HT-29 (cell line): ENCODE measurements around the gene HSD11B1L. TPM values are rescaled to one million over a fixed set of nuclear protein-coding genes. Genes with fewer than 3 reads are reported as not detected.

Source experiments
- DNase-seq: peaks from one replicate; pipeline ENCODE4 v3.0.0-alpha.2; 2015; ENCODE audit warnings: low spot score
- total RNA-seq: library from RNA; depleted of rRNA; stranded (reverse); fragments of >200 nt; shearing (Covaris generic); gene quantifications from 2 replicates; pipeline ENCODE4 v1.2.3, GENCODE V29; 2014; rRNA removed

Gene HSD11B1L, protein sequence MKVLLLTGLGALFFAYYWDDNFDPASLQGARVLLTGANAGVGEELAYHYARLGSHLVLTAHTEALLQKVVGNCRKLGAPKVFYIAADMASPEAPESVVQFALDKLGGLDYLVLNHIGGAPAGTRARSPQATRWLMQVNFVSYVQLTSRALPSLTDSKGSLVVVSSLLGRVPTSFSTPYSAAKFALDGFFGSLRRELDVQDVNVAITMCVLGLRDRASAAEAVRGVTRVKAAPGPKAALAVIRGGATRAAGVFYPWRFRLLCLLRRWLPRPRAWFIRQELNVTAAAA
- total RNA-seq = 2.1 and 4.1 TPM in 2 replicates

DNA sequence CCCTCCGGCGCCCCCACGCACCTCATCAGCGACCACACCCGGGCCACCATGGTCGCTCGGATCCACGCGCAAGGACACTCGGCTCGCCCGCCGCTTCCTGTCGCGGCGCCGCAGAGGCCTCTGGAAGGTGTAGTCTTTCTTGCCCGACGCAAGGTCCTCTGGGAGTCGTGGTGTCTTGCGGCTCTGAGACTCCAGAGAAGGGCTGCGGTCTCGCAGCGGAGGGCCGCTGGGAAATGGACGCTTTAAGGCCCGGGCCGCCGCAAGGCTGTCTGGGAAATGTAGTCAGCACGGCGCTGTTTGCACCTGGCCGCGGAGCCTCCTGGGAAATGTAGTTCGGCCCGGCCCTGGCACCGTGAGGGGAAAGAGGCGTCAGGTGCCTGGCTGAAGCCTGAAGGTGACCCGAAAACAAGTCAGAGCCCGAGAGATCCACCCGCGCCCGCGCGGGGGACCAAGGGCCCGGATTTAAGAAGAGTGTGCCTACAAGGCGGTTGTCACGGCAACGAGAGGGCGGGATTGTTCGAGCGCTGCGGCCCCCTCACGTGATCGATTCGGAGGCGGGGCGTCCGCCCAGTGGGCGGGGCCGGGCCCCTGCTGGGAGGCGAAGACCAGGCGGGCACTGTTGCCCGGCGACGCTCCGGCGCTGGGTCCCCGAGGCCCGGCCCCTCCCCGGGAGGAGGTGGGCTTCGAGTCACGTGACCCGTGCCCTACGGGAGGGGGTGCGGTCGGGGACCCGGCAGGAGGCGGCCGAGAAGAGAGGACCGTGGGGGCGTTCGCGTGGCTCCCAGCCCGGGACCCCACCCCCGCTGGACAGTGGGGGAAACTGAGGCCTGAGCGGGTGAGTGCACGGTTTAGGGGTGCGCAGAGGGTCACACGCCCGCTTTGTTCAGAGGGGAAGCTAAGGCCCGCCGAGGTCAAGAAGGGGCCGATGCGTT lies at the start of gene HSD11B1L, which contains the start of gene MICOS13:
TSS of gene HSD11B1L (plus strand) at position 591 of the 932 bp plus-strand sequence. CDS start 3,806 bp downstream, outside the sequence.
TSS of gene MICOS13 (minus strand) at position 80 of the 932 bp plus-strand sequence. CDS start at position 50, 30 bp downstream.
- DNase-seq = peak; percentile 96

DNA sequence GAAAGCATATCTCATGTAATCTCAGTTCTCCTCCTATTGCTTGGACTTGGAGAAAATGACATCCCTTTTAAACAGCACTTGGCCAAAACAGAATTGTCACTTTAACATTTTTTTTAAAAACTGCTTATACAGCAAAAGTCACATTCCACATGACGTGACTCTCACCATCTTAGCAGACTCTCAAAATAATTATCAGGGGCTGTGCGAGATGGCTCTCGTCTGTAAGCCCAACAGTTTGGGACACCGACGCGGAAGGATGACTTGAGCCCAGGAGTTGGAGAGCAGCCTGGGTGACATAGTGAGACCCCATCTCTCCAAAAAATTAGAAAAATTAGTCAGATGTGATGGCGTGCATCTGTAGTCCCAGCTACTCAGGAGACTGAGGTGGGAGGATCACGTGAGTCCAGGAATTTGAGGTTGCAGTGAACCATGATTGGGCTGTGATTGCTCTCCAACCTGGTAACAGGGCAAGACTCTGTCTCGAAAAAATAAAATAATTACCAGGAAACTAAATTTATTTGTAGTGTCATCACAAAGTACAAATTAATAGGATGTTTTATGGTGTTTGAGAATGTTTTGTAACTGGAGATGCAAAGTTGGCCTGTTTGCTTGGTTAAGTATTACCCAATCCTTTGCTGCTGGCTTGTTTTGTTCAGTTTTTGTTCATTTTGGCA lies 49.1 kb upstream of the HSD11B1L start:
- no peak for DNase-seq

DNA sequence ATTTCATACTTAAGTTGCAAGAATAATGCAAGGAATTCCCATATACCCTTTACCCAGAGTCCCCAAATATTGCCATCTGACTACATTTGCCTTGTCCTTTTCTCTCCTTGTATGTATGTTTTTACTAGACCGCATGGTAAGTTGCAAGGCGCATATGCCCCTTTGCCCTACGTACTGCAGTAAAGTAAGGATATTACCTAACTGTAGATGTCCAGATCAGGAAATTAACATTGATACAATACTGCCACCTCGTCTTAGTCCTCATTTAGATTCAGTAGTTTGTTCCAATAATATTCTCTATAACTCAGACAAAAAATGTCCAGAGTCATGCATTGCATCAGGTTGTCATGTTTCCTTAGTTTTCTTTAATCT lies 48.6 kb upstream of the HSD11B1L start:
- DNase-seq = no peak

DNA sequence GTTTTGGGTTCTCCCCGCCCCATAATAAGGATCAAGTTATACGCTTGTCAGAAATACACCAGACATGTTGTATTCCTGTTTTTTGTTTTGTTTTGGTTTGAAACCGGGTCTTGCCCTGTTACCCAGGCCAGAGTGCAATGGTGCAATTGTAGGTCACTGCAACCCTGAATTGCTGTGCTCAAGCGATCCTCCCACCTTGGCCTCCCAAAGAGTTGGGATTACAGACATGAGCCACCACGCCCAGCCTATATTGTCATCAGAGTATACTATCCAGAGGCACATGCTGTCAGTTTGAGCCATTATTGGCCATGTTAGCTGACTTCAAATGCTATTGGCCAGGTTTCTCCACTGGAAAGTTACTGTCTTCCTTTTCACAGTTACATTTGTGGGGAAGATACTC lies 48.2 kb upstream of the HSD11B1L start:
- DNase-seq = no peak

DNA sequence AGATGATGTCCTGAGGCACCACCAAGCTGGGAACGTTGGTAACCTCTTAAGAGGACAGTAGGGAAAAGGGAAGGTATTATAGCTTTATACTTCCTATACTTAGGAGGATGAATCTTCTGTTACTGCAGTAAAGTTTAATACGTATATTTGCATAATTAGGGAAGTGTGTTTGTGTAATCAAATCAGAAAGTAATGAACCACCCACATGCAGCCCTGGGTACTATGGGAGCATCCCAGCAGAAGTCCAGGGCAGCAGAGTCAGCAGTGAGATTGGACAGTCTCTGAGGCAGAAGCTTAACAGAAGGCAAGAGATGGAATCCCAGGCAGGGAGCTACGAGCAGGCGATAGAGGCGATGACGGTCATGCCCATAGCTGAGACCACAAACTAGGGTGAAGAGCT lies 45.4 kb upstream of the HSD11B1L start:
- DNase-seq = no peak

DNA sequence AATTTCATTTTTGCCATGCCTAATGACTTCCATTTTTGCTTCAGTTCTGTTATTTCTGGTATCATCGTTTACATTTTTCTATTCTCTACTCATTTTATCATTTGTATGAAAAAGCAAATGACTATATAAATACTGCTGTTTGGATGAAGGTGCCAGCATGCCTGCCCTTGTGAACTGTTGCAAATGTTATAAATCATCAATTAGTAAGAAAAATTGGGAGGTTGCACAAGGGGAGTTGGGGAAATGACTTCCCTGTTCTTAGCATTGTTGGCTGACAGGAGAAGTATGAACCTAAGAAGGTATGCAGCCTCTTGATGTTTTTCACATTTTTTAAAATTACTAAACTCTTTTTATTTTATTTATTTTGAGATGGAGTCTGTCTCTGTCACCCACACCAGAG lies 42.9 kb upstream of the HSD11B1L start:
- DNase-seq = no peak

DNA sequence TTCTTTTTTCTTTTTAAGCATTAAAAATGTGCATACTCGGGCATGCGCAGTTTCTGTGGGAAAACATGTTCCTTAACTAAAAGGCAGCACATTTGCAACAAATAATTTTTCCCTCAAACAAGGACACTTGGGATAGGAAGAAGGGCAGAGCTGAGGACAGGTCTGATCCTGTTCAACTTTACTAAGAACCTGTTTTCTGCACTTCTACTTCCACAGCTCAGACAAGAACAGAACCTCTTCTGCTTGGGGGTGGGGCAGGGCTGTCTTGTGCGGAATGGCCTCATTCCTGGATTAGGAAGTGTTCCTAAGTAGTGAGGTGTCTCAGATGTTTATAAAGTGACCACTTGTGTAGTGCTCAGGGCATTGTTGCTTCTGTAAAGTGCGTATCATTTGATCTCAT lies 39.7 kb upstream of the HSD11B1L start:
- no peak for DNase-seq

DNA sequence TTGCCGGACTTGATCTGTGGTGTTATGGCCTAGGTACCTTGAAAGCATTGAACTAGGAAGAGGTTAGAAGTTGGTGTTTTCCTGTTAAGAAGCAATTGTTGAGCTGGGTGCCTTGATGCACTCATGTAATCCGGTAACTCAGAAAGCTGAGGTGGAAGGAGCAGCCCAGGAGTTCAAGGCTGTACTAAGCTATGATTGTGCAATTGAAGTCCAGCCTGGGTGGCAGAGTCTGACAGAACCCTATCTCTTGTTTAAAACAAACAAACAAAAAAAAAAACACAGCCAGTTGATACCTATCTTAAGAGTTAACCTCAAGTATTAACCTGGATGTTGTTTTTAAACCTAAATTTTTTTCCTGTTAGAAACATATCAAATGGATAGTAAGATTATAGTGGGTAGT lies 38.6 kb upstream of the HSD11B1L start:
- no peak for DNase-seq

DNA sequence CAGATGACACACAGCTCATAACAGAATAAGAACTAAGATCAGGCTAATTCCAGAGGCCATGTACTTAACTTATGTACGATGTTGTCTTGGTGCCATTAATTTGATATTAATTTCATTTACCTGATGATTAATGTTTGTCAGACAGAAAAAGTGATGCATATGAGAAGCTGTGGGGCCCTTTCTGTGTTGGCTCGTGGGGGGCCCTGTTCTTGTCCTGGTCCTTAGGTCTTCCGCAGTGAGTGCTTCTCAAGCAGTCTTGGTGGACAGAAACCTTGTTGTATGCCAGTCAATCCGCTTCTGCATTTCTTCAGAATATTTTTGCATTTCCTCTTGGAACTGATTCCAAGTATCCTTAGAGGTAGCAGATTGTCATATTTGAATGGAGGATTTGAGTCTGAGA lies 37.8 kb upstream of the HSD11B1L start:
- no peak for DNase-seq

DNA sequence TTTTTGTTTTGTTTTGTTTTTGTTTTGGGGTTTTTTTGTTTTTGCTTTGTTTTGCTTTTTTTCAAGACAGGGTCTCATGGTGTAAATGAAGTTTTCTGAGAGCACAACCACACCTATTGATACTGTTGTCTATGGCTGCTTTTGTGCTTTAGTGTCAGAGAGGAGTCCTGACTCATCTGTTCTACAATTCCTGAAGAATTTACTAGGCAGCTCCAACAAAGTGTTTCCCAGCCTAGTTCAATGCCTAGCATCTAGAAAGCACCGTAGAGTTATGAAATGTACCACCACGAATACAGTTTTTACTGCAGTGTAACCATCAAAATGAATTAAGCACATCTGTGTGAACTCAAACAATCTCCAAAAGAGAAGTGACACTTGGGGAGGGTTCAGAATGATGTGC lies 36.8 kb upstream of the HSD11B1L start:
- no peak for DNase-seq

DNA sequence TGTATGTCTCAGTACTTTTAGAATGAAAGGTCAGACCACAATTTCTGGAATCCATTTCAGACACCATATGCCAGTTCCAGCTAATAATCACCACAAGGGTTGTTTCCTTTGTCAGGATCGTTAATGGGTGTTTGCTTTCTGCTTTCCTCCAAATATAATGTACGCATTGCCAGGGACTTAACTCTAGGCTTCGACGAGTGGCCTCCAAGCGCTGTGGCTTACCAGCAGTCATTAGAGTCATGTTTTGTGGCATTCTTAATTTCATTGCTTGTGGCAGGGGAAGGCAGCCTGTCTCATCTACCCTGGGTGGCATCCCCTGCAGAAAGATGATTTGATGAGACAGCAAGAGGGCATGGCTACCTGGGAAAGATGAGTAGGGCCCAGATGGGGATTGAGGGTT lies 35.4 kb upstream of the HSD11B1L start:
- no peak for DNase-seq

DNA sequence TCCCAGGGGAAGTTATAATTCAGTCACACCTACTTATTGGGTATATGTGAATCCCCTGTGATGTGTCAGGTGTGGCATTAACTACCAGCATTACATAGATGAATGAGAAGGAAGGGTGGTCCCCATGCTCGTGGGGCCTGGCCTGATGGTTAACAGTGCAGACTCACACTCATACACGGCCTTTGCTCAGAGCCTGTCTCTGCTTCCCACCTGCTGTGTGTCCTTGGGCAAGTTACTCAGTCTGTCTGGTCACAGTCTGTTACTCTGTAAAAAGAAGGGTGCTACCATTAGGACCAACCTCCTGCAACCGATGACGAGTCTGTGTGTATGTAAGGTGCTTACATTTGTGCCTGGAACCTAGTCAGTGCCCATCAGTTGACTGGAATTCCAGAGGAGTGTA lies 34.1 kb upstream of the HSD11B1L start:
- DNase-seq = no peak

DNA sequence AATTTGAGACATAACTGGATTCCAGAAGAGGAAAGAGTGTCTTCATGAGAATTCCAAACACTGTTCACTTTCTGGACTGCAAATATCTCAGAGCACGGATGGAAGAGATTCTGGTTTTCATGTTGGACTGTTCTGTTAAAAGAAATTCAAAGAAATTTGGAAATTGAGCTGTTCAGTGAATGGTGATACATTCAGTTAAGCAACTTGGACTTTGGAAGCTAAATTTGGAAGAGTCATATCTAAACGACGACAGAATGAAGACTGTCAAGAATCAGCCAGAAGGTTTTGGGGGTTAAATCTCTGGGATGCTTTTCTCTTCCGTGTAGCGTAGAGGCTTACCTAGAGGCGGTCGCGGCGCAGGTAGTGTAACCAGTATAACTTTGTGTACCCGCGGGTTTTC lies 32.4 kb upstream of the HSD11B1L start:
- no peak for DNase-seq

DNA sequence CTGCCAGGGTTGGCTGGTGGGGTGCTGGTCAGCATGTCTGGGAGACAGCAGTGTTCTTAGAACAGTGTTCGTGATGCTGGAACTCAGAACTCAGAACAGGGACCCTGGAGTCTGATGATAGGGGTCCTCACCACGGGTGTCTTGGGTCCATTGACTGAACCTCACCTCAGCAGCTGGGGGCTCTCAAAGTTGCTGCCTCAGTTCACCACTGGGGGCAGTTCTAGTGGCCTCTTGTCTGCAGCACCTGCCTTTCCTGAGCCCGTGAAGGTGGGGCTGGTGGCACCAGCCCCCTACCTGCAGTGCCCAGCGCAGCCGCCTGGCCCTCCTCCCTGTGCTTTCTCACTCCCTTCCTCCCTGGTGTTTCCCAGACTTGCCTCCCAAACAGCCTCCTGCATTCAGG lies 29.5 kb upstream of the HSD11B1L start:
- no peak for DNase-seq

DNA sequence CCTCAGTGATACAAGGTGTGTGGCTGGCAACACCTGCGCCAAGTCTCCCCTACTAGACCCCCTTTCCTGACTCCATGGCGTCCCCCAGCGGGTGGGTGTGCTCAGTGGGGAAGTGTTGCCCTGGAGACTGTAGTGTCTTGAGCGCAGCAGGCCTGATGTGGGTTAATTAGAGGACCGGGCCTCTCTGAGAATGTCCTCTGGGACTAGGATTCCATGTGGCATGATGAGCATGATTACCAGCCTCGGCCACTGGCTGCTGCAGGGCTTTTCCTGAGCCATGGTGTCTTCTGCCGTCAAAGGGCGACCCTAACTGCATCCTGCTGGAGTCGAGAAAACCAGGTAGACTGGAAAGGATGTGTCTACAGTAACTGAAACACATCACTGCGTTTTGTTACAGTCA lies 28.6 kb upstream of the HSD11B1L start:
- DNase-seq = no peak

DNA sequence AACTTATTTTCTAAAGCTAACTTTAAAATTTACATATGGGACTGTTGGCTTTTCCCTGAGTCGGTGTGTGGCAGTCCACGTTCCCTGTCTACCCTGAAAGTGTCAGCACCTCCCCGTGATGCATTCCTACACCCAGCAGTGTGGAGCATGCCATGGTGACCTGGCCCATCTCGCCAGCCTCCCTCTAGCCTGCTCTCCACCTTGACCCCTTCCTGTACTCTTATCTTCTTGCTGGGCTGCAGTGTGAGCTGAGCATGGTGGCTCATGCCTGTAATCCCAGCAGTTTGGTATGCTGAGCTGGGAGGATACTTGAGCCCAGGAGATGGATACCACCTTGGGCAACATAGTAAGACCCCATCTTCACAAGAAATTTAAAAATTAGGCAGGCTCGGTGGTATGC lies 25.9 kb upstream of the HSD11B1L start:
- no peak for DNase-seq

DNA sequence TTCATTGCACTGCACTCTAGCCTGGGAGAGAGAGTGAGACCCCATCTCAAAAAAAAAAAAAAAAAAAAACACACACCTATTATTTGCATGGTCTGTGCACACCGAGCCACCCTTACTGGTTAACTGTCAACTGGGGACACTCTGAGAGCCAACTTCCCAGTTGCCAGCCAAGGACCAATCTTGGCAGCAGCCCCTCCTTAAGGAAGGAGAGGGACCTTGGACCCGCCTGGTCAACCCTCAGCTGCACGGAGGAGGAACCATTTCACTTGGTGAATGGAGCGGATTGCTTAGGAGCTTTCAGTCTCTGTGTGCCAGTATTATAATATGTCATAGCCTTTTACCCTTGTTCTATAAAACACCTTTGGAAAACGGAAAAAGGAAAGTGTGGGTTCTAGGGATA lies 25.4 kb upstream of the HSD11B1L start:
- no peak for DNase-seq

DNA sequence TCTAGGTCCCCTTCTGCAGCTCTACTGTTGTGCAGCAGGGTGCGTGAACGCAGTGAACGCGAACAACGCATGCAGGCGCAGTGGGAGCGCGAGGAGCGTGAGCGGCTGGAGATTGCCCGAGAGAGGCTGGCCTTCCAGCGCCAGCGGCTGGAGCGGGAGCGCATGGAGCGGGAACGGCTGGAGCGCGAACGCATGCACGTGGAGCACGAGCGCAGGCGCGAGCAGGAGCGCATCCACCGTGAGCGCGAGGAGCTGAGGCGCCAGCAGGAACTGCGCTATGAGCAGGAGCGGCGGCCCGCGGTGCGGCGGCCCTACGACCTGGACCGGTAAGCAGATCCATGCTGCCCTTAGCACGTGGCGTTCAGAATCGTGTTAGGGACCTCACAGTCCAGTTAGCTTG lies 19.3 kb upstream of the HSD11B1L start:
- DNase-seq = no peak

DNA sequence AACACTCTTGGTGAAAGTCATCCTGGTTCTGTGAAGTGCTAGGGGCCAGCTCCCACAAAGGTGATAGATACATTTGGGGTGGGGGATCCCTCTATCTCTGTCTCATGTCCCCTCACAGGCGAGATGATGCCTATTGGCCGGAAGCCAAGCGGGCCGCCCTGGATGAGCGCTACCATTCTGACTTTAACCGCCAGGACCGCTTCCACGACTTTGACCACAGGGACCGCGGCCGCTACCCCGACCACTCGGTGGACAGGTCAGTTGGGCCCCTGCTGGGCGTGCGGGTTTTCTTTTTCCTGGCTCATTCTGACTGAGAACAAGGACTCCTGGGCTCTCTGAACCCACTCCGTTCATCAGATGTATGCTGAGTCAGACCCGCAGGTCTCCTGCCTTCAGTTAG lies 16.9 kb upstream of the HSD11B1L start:
- no peak for DNase-seq

DNA sequence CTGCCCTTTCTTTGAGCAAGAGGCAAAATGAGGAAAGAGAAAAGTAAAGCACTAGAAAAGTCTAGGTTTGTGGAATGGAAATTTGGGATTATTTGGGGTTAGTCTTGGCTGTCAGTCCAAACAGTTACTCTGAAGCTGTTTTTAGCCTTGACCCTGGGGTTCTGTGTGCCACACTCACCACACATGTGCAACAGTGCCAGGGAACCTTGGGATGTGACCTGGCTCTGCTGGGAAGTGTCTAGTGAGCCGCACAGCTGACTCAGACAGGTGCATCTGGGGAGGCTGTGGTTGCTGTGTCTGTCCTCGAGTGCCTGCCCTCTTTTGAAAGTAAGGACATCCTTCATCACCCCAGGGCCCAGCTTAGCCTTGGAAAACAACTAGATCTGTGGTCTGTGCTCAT lies 16.3 kb upstream of the HSD11B1L start:
- no peak for DNase-seq

DNA sequence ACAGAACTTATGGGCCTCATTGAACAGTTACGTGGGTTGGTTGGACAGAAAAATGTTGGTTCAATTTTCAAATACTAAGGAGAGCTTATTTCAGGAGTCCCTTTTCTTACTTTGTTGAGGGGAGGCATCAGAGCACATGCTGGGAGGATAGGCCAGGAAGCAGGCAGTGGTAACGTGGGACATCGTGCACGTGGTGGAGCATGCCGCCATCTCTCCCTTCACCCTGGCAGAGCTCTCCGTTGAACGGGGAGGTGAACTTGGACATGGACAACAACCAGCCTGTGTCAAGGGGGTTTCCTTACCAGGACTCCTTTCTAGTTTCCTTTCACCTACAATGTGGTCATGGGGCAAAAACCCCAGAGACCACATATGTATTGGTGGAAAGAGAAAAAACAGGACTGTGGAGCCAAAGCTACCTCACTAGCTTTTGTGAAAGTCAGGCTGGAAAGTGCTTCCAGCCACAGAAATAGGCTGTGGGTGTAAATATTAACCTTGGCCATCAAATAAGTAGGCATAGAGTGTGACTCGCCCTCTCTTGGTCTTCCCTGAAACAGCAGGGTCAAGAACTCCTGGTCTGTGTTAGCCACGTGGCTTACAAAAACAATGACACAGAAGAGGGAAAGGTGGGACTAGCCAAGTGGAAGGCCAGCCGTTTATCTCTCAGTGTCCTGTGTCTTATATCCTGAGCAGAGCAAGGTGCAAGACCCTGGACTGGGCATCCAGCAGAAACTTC lies 14.9 kb upstream of the HSD11B1L start:
- peak; percentile 32 for DNase-seq
